Astrocyte (in vitro differentiated cells and primary cell): ENCODE measurements around the gene ZNF595.

ENCODE experiments used
- CTCF ChIP-seq: IDR thresholded peaks from 2 replicates; pipeline ENCODE4 v1.5.1; 2011; ENCODE audit warnings: low read depth, mild to moderate bottlenecking, inconsistent platforms, low read length, moderate library complexity; ENCODE audit not compliant: insufficient read depth
- EZH2 ChIP-seq: IDR thresholded peaks from 2 replicates; pipeline ENCODE4 v1.6.1; 2012; ENCODE audit warnings: mild to moderate bottlenecking, low read length, inconsistent platforms; ENCODE audit not compliant: insufficient read depth

GRCh38 chr4:107444-108429 lies 54.6 kb downstream of the ZNF595 start:
- no peak for TF ChIP-seq CTCF
- peak; percentile 82 for TF ChIP-seq EZH2
